Activated T-cell treated with anti-CD3 and anti-CD28 coated beads, Interleukin-2, amount 50 U/mL, for 24 hours (primary cell): ENCODE measurements around the gene MAL.
"Not testable (repeated sequence)": the region's sequence is repeated elsewhere in the genome, so short reads cannot be mapped to it uniquely, and the experiment has no call there.

Source experiments
- DNase-seq: peaks from one replicate; pipeline ENCODE4 v3.0.0-alpha.2; 2020
- H3K27ac Mint-ChIP-seq: 2 replicates; pipeline ENCODE4 v1.8.0; 2020; ENCODE audit warnings: mild to moderate bottlenecking, mixed read lengths
- H3K27me3 Mint-ChIP-seq: 2 replicates; pipeline ENCODE4 v1.8.0; 2020; ENCODE audit warnings: mixed read lengths
- H3K36me3 Mint-ChIP-seq: 2 replicates; pipeline ENCODE4 v1.8.0; 2020; ENCODE audit warnings: low read depth, mixed read lengths
- H3K4me1 Mint-ChIP-seq: 2 replicates; pipeline ENCODE4 v1.8.0; 2020; ENCODE audit warnings: low read depth, mixed read lengths
- H3K4me3 Mint-ChIP-seq: 2 replicates; pipeline ENCODE4 v1.8.0; 2020; ENCODE audit warnings: mild to moderate bottlenecking, moderate library complexity, mixed read lengths
- H3K9me3 Mint-ChIP-seq: 2 replicates; pipeline ENCODE4 v1.8.0; 2020; ENCODE audit warnings: mixed read lengths

The MAL gene

GRCh38 chr2:95077861-95078603 lies 52.5 kb downstream of the MAL start:
- no peaks in the 10 kb centered on the region for H3K9me3 Mint-ChIP-seq

GRCh38 chr2:95079199-95079683 lies 53.7 kb downstream of the MAL start:
- peaks cover 55% of the 10 kb centered on the region for H3K4me1 Mint-ChIP-seq
- no peak for DNase-seq
- no peaks in the 10 kb centered on the region for H3K27me3 Mint-ChIP-seq
- peaks cover 3% of the 10 kb centered on the region for H3K36me3 Mint-ChIP-seq
- H3K9me3 Mint-ChIP-seq = no peaks in the 10 kb centered on the region
- H3K27ac Mint-ChIP-seq = peak overlapping the region; percentile 14
- no peak overlapping the region for H3K4me3 Mint-ChIP-seq

More at GRCh38 chr2:95077861-95078603, 52.5 kb downstream of the MAL start:
- Mint-ChIP-seq H3K27me3 (no peaks in the 10 kb centered on the region), H3K4me3 (no peak overlapping the region), H3K4me1 (peaks cover 67% of the 10 kb centered on the region), H3K36me3 (no peaks in the 10 kb centered on the region), H3K27ac (no peak overlapping the region)
- DNase-seq = no peak

GRCh38 chr2:95082477-95082876 lies 57.0 kb downstream of the MAL start:
- H3K9me3 Mint-ChIP-seq = no peaks in the 10 kb centered on the region
- no peak for DNase-seq
- H3K27ac Mint-ChIP-seq = no peak overlapping the region
- H3K4me1 Mint-ChIP-seq = peaks cover 26% of the 10 kb centered on the region
- H3K27me3 Mint-ChIP-seq = no peaks in the 10 kb centered on the region
- H3K4me3 Mint-ChIP-seq = no peak overlapping the region
- peaks cover 31% of the 10 kb centered on the region for H3K36me3 Mint-ChIP-seq

GRCh38 chr2:95086017-95086416 lies 60.5 kb downstream of the MAL start:
- H3K27me3 Mint-ChIP-seq = no peaks in the 10 kb centered on the region
- H3K36me3 Mint-ChIP-seq = peaks cover 63% of the 10 kb centered on the region
- no peak overlapping the region for H3K4me3 Mint-ChIP-seq
- no peaks in the 10 kb centered on the region for H3K9me3 Mint-ChIP-seq
- no peaks in the 10 kb centered on the region for H3K4me1 Mint-ChIP-seq
- H3K27ac Mint-ChIP-seq = no peak overlapping the region
- DNase-seq = no peak

GRCh38 chr2:95087379-95087778 lies 61.9 kb downstream of the MAL start:
- H3K36me3 Mint-ChIP-seq = peaks cover 77% of the 10 kb centered on the region
- no peak overlapping the region for H3K27ac Mint-ChIP-seq
- H3K4me3 Mint-ChIP-seq = no peak overlapping the region

GRCh38 chr2:95091885-95092555 lies 66.5 kb downstream of the MAL start:
- H3K4me1 Mint-ChIP-seq = peaks cover 20% of the 10 kb centered on the region
- peaks cover 95% of the 10 kb centered on the region for H3K36me3 Mint-ChIP-seq
- no peaks in the 10 kb centered on the region for H3K9me3 Mint-ChIP-seq
- no peak overlapping the region for H3K27ac Mint-ChIP-seq
- H3K4me3 Mint-ChIP-seq = no peak overlapping the region
- H3K27me3 Mint-ChIP-seq = no peaks in the 10 kb centered on the region
- DNase-seq = no peak

More at GRCh38 chr2:95087379-95087778, 61.9 kb downstream of the MAL start:
- no peaks in the 10 kb centered on the region for H3K9me3 Mint-ChIP-seq
- DNase-seq = no peak
- no peaks in the 10 kb centered on the region for H3K27me3 Mint-ChIP-seq
- no peaks in the 10 kb centered on the region for H3K4me1 Mint-ChIP-seq

- not testable (repeated sequence) for H3K4me3 Mint-ChIP-seq, H3K27me3 Mint-ChIP-seq, H3K27ac Mint-ChIP-seq, DNase-seq, H3K9me3 Mint-ChIP-seq
- Mint-ChIP-seq H3K4me1 (peaks cover 28% of the 10 kb centered on the region), H3K36me3 (peaks cover 97% of the 10 kb centered on the region)
These were observed 72.8 kb downstream of the MAL start for GRCh38 chr2:95098273-95098672.

GRCh38 chr2:95099910-95100309 lies 74.4 kb downstream of the MAL start:
- H3K27ac Mint-ChIP-seq = peak overlapping the region; percentile 26

More at GRCh38 chr2:95099910-95100309, 74.4 kb downstream of the MAL start:
- H3K36me3 Mint-ChIP-seq = peaks cover 91% of the 10 kb centered on the region
- H3K9me3 Mint-ChIP-seq = no peaks in the 10 kb centered on the region
- no peak overlapping the region for H3K4me3 Mint-ChIP-seq
- H3K4me1 Mint-ChIP-seq = peaks cover 25% of the 10 kb centered on the region
- no peak for DNase-seq
- H3K27me3 Mint-ChIP-seq = no peaks in the 10 kb centered on the region
